ENCODE data around the gene CFD.
A peak's percentile ranks its signal among the peaks of the same experiment; 100 is the strongest.
"Not testable (repeated sequence)": the region's sequence is repeated elsewhere in the genome, so short reads cannot be mapped to it uniquely, and the experiment has no call there.

Gene CFD

DNA sequence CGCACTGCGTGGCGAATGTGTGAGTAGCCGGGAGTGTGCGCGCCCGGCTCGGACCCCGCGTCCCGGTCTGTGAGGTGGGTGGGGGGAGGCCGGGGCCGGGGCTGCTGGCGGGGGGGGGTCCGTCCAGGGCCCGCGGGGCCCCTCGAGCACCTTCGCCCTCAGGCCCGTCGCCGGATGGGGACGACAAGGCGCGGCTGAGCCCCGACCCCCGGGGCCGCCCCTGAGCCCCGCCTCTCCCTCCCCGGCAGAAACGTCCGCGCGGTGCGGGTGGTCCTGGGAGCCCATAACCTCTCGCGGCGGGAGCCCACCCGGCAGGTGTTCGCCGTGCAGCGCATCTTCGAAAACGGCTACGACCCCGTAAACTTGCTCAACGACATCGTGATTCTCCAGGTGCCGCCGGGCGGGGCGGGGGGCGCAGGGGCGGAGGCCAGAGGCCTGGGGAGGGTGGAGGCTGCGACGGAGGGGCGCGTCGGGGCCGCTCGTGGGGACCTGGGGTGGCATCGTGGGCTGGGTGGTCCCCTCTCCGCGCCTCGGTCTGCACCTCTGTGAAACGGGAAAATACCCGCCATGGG, 6.4 kb upstream of the CFD start:
- Histone ChIP-seq H3K27me3 (ENCODE audit: control insufficient read depth in 5 of 5, insufficient read depth in 4 of 5, low read length in 5 of 5) (peaks cover 0 to 4% (median 0%) of the 10 kb centered on the region in 5 donors), H3K27ac (ENCODE audit: low read depth, low read length) (no peak overlapping the region), H3K9ac (ENCODE audit: low read length in 5 of 5) (no peak overlapping the region), H3K9me3 (ENCODE audit: control insufficient read depth in 5 of 5, low read length in 5 of 5) (no peaks in the 10 kb centered on the region), H3K4me3 (ENCODE audit: low read depth in 1 of 5, low read length in 5 of 5) (no peak overlapping the region), H3K36me3 (ENCODE audit: control insufficient read depth in 5 of 5, insufficient read depth in 5 of 5, low read length in 5 of 5) (no peaks in the 10 kb centered on the region), H3K4me1 (ENCODE audit: control insufficient read depth in 5 of 5, insufficient read depth in 5 of 5, low read length in 5 of 5) (peaks cover 0 to 25% (median 16%) of the 10 kb centered on the region in 5 donors)

GRCh38 chr19:853614-854220, 5.7 kb upstream of the CFD start:
- not testable (repeated sequence) for H3K4me3 ChIP-seq (ENCODE audit: low read depth in 1 of 5, low read length in 5 of 5); H3K27ac ChIP-seq (ENCODE audit: low read depth, low read length); H3K9me3 ChIP-seq (ENCODE audit: control insufficient read depth in 5 of 5, low read length in 5 of 5); H3K9ac ChIP-seq (ENCODE audit: low read length in 5 of 5); H3K36me3 ChIP-seq (ENCODE audit: control insufficient read depth in 5 of 5, insufficient read depth in 5 of 5, low read length in 5 of 5); H3K27me3 ChIP-seq (ENCODE audit: control insufficient read depth in 5 of 5, insufficient read depth in 4 of 5, low read length in 5 of 5)
- H3K4me1 ChIP-seq (ENCODE audit: control insufficient read depth in 5 of 5, insufficient read depth in 5 of 5, low read length in 5 of 5): peaks cover under 1 to 25% (median 18%) of the 10 kb centered on the region in 5 donors

DNA sequence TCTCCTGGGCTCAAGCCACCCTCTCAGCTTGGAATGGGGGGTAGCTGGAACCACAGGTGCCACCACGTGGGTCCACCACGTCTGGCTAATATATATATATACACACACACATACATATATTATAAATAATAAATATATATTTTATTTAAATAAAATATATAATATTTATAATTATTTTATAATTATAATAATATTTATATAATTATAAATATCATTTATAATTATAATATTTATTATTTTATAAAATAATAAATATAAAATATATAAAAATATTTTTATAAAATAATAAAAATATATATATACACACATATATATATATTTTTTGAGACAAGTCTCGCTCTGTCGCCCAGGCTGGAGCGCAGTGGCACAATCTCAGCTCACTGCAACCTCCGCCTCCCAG, 4.9 kb upstream of the CFD start:
- H3K4me3 ChIP-seq (ENCODE audit: low read depth in 1 of 5, low read length in 5 of 5): no peak overlapping the region
- H3K36me3 ChIP-seq (ENCODE audit: control insufficient read depth in 5 of 5, insufficient read depth in 5 of 5, low read length in 5 of 5): no peaks in the 10 kb centered on the region
- H3K27me3 ChIP-seq (ENCODE audit: control insufficient read depth in 5 of 5, insufficient read depth in 4 of 5, low read length in 5 of 5): peaks cover 0 to 4% (median 0%) of the 10 kb centered on the region in 5 donors
- no peaks in the 10 kb centered on the region for H3K9me3 ChIP-seq (ENCODE audit: control insufficient read depth in 5 of 5, low read length in 5 of 5)
- H3K27ac ChIP-seq (ENCODE audit: low read depth, low read length): no peak overlapping the region
- no peak overlapping the region for H3K9ac ChIP-seq (ENCODE audit: low read length in 5 of 5)
- peaks cover 3 to 31% (median 23%) of the 10 kb centered on the region in 5 donors for H3K4me1 ChIP-seq (ENCODE audit: control insufficient read depth in 5 of 5, insufficient read depth in 5 of 5, low read length in 5 of 5)

DNA sequence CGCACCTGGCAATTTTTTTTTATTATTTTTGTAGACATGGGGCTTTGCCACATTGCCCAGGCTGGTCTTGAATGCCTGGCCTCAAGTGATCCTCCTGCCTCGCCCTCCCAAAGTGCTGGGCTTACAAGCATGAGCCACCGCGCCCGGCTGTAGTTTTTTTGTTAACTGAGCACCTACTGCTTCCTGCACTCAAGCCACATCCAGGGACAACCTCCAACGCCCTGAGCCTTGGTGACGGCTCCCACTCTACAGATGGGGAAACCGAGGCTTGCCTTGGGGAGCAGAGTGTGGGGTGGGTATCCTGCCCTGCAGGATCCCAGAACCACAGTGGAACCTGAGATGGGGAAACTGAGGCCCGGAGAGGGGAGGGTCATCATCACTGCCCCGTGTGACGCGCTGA, 4.3 kb upstream of the CFD start:
- no peak overlapping the region for H3K27ac ChIP-seq (ENCODE audit: low read depth, low read length)
- H3K4me1 ChIP-seq (ENCODE audit: control insufficient read depth in 5 of 5, insufficient read depth in 5 of 5, low read length in 5 of 5): peaks cover 3 to 32% (median 27%) of the 10 kb centered on the region in 5 donors
- no peak overlapping the region for H3K4me3 ChIP-seq (ENCODE audit: low read depth in 1 of 5, low read length in 5 of 5)
- no peaks in the 10 kb centered on the region for H3K9me3 ChIP-seq (ENCODE audit: control insufficient read depth in 5 of 5, low read length in 5 of 5)
- H3K9ac ChIP-seq (ENCODE audit: low read length in 5 of 5): no peak overlapping the region
- H3K27me3 ChIP-seq (ENCODE audit: control insufficient read depth in 5 of 5, insufficient read depth in 4 of 5, low read length in 5 of 5): peaks cover 0 to 4% (median 0%) of the 10 kb centered on the region in 5 donors
- no peaks in the 10 kb centered on the region for H3K36me3 ChIP-seq (ENCODE audit: control insufficient read depth in 5 of 5, insufficient read depth in 5 of 5, low read length in 5 of 5)

GRCh38 chr19:855566-856120, 3.8 kb upstream of the CFD start:
- Histone ChIP-seq H3K4me3 (ENCODE audit: low read depth in 1 of 5, low read length in 5 of 5) (no peak overlapping the region), H3K27me3 (ENCODE audit: control insufficient read depth in 5 of 5, insufficient read depth in 4 of 5, low read length in 5 of 5) (peaks cover 0 to 4% (median 0%) of the 10 kb centered on the region in 5 donors), H3K4me1 (ENCODE audit: control insufficient read depth in 5 of 5, insufficient read depth in 5 of 5, low read length in 5 of 5) (peaks cover 3 to 29% (median 26%) of the 10 kb centered on the region in 5 donors), H3K27ac (ENCODE audit: low read depth, low read length) (no peak overlapping the region), H3K9me3 (ENCODE audit: control insufficient read depth in 5 of 5, low read length in 5 of 5) (no peaks in the 10 kb centered on the region), H3K9ac (ENCODE audit: low read length in 5 of 5) (no peak overlapping the region), H3K36me3 (ENCODE audit: control insufficient read depth in 5 of 5, insufficient read depth in 5 of 5, low read length in 5 of 5) (no peaks in the 10 kb centered on the region)

DNA sequence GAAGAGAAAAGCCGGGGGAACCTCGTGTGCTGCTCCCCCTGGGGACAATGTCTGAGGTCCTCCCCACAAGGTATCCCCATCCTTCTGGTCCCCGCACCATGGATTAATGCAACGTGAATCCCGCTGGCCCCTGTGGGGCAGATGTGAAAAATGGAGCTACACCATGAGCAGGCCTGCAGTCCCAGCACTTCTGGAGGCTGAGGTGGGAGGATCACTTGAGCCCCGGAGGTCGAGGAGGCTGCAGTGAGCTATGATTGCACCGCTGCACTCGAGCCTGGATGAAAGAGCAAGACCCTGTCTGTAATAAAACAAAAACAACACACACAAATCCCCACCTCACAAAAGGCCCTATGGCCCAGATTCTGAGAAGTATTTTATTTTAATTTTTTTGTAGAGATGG, 1.2 kb upstream of the CFD start:
- H3K36me3 ChIP-seq (ENCODE audit: control insufficient read depth in 5 of 5, insufficient read depth in 5 of 5, low read length in 5 of 5): peaks cover 0 to 5% (median 4%) of the 10 kb centered on the region in 5 donors
- no peak overlapping the region for H3K9ac ChIP-seq (ENCODE audit: low read length in 5 of 5)
- peaks cover 3 to 32% (median 26%) of the 10 kb centered on the region in 5 donors for H3K4me1 ChIP-seq (ENCODE audit: control insufficient read depth in 5 of 5, insufficient read depth in 5 of 5, low read length in 5 of 5)
- H3K27ac ChIP-seq (ENCODE audit: low read depth, low read length): peak overlapping the region; percentile 92
- peaks cover 0 to 4% (median 0%) of the 10 kb centered on the region in 5 donors for H3K27me3 ChIP-seq (ENCODE audit: control insufficient read depth in 5 of 5, insufficient read depth in 4 of 5, low read length in 5 of 5)
- H3K9me3 ChIP-seq (ENCODE audit: control insufficient read depth in 5 of 5, low read length in 5 of 5): no peaks in the 10 kb centered on the region
- no peak overlapping the region for H3K4me3 ChIP-seq (ENCODE audit: low read depth in 1 of 5, low read length in 5 of 5)

- H3K27ac ChIP-seq (ENCODE audit: low read depth, low read length): no peak overlapping the region
- H3K9me3 ChIP-seq (ENCODE audit: control insufficient read depth in 5 of 5, low read length in 5 of 5): no peaks in the 10 kb centered on the region
- peaks cover 0 to 4% (median 0%) of the 10 kb centered on the region in 5 donors for H3K27me3 ChIP-seq (ENCODE audit: control insufficient read depth in 5 of 5, insufficient read depth in 4 of 5, low read length in 5 of 5)
- H3K9ac ChIP-seq (ENCODE audit: low read length in 5 of 5): no peak overlapping the region
- peaks cover 3 to 39% (median 29%) of the 10 kb centered on the region in 5 donors for H3K4me1 ChIP-seq (ENCODE audit: control insufficient read depth in 5 of 5, insufficient read depth in 5 of 5, low read length in 5 of 5)
- peaks cover 0 to 10% (median 9%) of the 10 kb centered on the region in 5 donors for H3K36me3 ChIP-seq (ENCODE audit: control insufficient read depth in 5 of 5, insufficient read depth in 5 of 5, low read length in 5 of 5)
- H3K4me3 ChIP-seq (ENCODE audit: low read depth in 1 of 5, low read length in 5 of 5): peak overlapping the region in 4 of 5 donors; percentile 70 to 88 (median 80)
Measured at GRCh38 chr19:861141-861755, 1.8 kb downstream of the CFD start.

GRCh38 chr19:861756-862580, 2.5 kb downstream of the CFD start:
- Histone ChIP-seq H3K27me3 (ENCODE audit: control insufficient read depth in 5 of 5, insufficient read depth in 4 of 5, low read length in 5 of 5) (peaks cover 0 to 4% (median 0%) of the 10 kb centered on the region in 5 donors), H3K36me3 (ENCODE audit: control insufficient read depth in 5 of 5, insufficient read depth in 5 of 5, low read length in 5 of 5) (peaks cover 0 to 10% (median 9%) of the 10 kb centered on the region in 5 donors), H3K4me3 (ENCODE audit: low read depth in 1 of 5, low read length in 5 of 5) (peak overlapping the region in 4 of 5 donors; percentile 41 to 69 (median 50)), H3K9ac (ENCODE audit: low read length in 5 of 5) (no peak overlapping the region), H3K27ac (ENCODE audit: low read depth, low read length) (no peak overlapping the region), H3K4me1 (ENCODE audit: control insufficient read depth in 5 of 5, insufficient read depth in 5 of 5, low read length in 5 of 5) (peaks cover 3 to 39% (median 31%) of the 10 kb centered on the region in 5 donors), H3K9me3 (ENCODE audit: control insufficient read depth in 5 of 5, low read length in 5 of 5) (no peaks in the 10 kb centered on the region)

DNA sequence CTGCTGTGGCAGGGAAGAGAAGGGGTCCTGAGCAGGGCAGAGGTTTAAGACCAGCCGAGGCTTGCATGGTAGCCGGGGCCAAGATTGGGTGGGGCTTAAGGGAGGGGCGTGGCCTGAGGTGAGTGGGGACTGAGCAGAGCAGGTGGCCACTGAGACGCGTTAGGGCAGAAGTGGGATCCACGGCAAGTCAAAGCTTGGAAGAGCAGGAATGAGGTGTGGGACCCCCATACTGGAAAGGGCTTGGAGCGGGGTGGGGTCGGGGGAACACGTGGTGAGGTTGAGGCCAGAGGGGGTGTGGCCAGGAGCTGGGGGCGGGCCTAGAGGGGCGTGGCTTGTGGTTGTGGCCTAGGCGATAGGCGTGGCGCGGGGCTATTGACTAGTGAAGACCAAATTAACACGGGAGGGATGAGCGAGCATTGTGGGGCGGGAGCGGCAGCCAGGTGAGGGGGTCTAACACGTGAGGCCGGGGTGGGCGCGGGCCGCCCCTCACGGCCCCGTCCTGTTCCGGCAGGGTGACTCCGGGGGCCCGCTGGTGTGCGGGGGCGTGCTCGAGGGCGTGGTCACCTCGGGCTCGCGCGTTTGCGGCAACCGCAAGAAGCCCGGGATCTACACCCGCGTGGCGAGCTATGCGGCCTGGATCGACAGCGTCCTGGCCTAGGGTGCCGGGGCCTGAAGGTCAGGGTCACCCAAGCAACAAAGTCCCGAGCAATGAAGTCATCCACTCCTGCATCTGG, 3.3 kb downstream of the CFD start:
- H3K9ac ChIP-seq (ENCODE audit: low read length in 5 of 5): no peak overlapping the region
- peaks cover 0 to 14% (median 10%) of the 10 kb centered on the region in 5 donors for H3K36me3 ChIP-seq (ENCODE audit: control insufficient read depth in 5 of 5, insufficient read depth in 5 of 5, low read length in 5 of 5)
- H3K27me3 ChIP-seq (ENCODE audit: control insufficient read depth in 5 of 5, insufficient read depth in 4 of 5, low read length in 5 of 5): peaks cover 0 to 4% (median 0%) of the 10 kb centered on the region in 5 donors
- H3K27ac ChIP-seq (ENCODE audit: low read depth, low read length): no peak overlapping the region
- peaks cover 3 to 39% (median 35%) of the 10 kb centered on the region in 5 donors for H3K4me1 ChIP-seq (ENCODE audit: control insufficient read depth in 5 of 5, insufficient read depth in 5 of 5, low read length in 5 of 5)
- H3K4me3 ChIP-seq (ENCODE audit: low read depth in 1 of 5, low read length in 5 of 5): peak overlapping the region in 3 of 5 donors; percentile 9 to 30 (median 12)
- no peaks in the 10 kb centered on the region for H3K9me3 ChIP-seq (ENCODE audit: control insufficient read depth in 5 of 5, low read length in 5 of 5)
